SK-MEL-5 (cell line): Measurements from ENCODE around the gene EP400. TPM values are rescaled to one million over a fixed set of nuclear protein-coding genes. Genes with fewer than 3 reads are reported as not detected.
"Not testable (repeated sequence)": the region's sequence is repeated elsewhere in the genome, so short reads cannot be mapped to it uniquely, and the experiment has no call there.

Source experiments
- DNase-seq: peaks from one replicate; pipeline ENCODE4 v3.0.0-alpha.2; 2016; ENCODE audit warnings: low read depth, low spot score
- in situ Hi-C: cut with HindIII; loops from 2 replicates; pipeline ENCODE4 v1.10.0; 2016; ENCODE audit warnings: low sequenced_read_pairs, high pct_unique_total_duplicates, low pct_unique_long_range_greater_than_20kb
- total RNA-seq: library from RNA; depleted of rRNA; stranded (reverse); fragments of >200 nt; shearing (Covaris generic); gene quantifications from 2 replicates; pipeline ENCODE4 v1.2.3, GENCODE V29; 2014

EP400 gene
- total RNA-seq, 1 experiment from 2014 or later = 5.7 TPM

GRCh38 chr12:131941116-131941986 is 8.4 kb upstream of the EP400 start:
- in situ Hi-C loops = no loop called here
- no peak for DNase-seq

- no peak for DNase-seq
- in situ Hi-C loops = no loop called here
These were observed 7.8 kb upstream of the EP400 start for GRCh38 chr12:131941987-131942341.

DNA sequence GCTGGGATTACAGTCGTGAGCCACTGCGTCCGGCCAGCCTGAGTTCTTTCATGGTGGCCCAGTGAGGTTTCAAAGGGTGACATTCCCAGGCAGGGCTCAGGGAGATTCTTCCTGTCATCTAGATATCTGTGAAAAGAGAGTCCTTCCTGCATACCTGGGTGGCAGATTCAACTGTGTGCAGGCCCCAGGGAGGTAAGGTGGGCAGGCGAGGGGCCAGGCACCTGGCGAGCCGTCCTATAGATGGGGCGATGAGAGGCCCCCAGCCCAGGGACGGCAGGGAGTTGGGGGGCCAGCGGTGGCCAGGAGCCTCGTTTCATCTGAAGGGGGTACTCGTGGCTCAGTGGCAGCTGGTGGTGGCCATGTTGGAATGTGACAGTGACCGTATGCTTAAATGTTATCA is 7.1 kb upstream of the EP400 start:
- in situ Hi-C loops = no loop called here
- no peak for DNase-seq

DNA sequence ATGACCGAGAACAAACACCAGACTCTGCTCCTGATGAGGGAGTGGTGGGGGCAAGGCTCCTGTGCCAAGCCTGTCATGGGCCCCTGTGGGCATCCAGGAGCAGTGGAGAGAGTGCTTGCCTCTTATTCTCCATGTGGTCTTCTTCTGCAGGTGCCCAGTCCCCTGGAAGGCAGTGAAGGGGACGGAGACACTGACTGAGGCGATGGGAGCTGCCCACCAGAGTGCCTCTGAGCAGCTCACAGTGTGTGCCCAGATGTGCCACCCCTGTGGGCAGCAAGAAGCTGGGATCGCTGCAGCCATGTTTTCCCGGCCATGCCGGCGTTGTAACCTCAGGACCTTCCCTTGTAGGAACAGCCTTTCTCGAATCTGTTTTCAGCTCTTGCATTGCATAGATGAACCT is 6.4 kb upstream of the EP400 start:
- in situ Hi-C loops = no loop called here

DNA sequence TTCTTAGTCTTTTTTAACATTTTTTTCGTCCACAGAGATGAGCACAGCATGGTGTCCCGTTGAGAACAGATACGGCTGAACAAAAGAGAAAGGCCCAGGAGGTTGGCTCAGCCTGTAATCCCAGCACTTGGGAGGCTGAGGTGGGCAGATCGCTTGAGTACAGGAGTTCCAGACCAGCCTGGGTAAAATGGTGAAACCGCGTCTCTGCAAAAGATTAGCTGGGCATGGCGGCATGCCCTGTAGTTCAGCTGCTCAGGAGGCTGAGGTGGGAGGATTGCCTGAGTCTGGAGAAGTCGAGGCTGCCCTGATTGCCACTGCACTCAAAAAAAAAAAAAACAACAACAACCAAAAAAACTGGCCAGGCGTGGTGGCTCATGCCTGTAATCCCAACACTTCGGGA is 5.9 kb upstream of the EP400 start:
- DNase-seq = no peak
- in situ Hi-C loops = no loop called here

More for the DNA sequence above, 6.4 kb upstream of the EP400 start:
- no peak for DNase-seq

DNA sequence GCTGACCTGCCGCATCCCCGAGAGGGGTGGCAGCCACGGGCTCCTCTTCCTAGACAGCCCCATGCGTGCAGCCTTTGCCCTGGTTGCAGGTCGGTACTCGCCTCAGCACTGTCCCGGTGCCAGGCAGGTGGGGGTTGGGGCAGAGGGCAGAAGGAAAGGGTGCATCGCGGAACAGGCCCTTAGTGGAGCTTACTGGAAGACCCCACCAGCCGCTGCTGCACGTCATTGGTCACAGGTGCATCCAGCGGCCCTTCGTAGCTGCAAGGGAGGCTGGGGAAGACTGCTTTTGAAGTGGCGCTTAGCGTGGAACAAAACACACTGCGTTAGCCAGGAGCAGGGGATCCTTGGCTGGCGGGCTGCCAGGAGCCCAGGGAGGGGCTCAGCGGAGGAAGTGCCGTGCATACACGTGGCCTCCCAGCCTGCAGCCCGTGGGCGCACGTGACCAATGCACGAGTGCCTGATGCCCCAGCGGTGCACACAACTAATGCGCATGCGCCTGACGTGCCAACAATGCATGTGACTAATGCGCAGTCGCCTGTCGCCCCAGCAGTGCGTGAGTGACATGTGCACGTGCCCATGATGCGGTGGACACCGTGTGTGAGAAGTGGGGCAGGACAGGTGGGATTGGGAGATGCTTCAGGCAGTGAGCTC is 5.0 kb upstream of the EP400 start:
- DNase-seq = no peak
- in situ Hi-C loops = no loop called here

GRCh38 chr12:131946757-131947156 is 3.0 kb upstream of the EP400 start:
- no peak for DNase-seq
- in situ Hi-C loops = no loop called here

- in situ Hi-C loops = no loop called here
- DNase-seq = no peak
These were observed 2.2 kb upstream of the EP400 start for GRCh38 chr12:131947482-131948027.

DNA sequence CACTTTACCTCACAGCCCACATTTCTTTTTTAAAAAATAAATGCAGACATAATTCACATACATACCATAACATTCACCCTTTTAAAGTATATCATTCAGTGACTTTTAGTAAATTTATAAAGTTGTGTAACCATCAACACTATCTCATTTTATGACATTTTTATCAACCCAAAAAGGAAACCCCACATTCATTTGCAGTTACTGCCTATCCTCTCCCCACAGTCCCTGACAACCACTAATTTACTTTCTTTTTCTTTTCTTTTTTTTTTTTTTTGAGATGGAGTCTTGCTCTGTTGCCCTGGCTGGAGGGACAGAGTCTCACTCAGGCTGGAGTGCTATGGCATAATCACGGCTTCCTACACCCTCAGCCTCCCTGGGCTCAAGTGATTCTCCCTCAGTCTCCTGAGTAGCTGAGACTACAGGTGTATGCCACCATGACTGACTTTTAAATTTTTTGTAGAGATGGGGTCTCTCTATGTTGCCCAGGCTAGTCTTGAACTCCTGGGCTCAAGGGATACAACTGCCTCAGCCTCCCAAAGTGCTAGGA is 1.5 kb upstream of the EP400 start:
- in situ Hi-C loops = no loop called here

DNA sequence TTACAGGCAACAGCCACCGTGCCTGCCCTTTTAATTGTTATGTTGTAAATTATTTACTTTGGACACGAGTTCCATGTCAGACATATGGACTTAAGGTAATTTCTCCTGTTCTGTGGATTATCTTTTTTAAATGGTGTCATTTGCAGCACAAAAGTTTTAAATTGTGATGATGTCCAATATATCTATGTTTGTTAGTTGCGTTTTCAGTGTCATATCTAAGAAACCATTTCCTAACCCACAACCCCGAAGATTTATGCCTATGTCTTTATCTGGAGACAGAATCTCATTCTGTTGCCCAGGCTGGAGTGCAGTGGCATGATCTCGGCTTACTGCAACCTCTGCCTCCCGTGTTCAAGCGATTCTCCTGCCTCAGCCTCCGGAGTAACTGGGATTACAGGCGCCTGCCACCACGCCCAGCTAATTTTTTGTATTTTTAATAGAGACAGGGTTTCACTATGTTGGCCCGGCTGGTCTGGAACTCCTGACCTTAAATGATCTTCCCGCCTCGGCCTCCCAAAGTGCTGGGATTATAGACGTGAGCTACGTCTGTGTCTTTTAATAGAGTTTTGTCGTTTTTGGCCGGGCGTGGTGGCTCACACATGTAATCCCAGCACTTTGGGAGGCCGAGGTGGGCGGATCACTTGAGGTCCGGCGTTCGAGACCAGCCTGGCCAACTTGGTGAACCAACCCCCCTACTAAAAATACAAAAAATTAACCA is 870 bp upstream of the EP400 start:
- not testable (repeated sequence) for DNase-seq

More for the DNA sequence above, 1.5 kb upstream of the EP400 start:
- no peak for DNase-seq

GRCh38 chr12:131950182-131950913 is 606 bp downstream of the EP400 start:
- in situ Hi-C loops = no loop called here

More for the DNA sequence above, 870 bp upstream of the EP400 start:
- in situ Hi-C loops = not testable (repeated sequence)

DNA sequence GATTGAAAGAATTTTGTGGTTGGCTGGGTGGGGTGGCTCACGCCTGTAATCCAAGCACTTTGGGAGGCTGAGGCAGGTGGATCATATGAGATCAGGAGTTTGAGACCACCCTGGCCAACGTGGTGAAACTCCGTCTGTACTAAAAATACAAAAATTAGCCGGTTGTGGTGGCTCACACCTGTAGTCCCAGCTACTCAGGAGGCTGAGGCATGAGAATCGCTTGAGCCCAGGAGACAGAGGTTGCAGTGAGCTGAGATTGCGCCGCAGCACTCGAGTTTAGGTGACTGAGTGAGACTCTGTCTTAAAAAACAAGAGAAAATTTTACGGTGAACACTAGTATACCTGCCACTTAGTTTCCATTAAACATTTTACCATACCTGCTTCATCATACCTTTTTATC is 4.1 kb downstream of the EP400 start:
- DNase-seq, in situ Hi-C loops: not testable (repeated sequence)

More at GRCh38 chr12:131950182-131950913, 606 bp downstream of the EP400 start:
- no peak for DNase-seq

DNA sequence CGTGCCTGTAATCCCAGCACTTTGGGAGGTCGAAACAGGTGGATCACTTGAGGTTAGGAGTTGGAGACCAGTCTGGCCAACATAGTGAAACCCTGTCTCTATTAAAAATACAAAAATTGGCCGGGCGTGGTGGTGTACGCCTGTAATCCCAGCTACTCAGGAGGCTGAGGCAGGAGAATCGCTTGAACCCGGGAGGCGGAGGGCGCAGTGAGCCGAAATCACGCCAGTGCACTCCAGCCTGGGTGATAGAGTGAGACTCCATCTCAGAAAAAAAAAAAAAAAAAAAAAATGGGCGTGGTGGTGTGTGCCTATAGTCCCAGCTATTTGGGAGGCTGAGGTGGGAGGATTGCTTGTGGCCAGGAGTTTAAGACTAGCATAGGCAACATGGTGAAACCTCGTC is 4.7 kb downstream of the EP400 start:
- DNase-seq, in situ Hi-C loops: not testable (repeated sequence)

GRCh38 chr12:131959116-131959515 is 9.4 kb downstream of the EP400 start:
- DNase-seq = no peak
- in situ Hi-C loops = no loop called here

GRCh38 chr12:131959641-131960589 is 10.2 kb downstream of the EP400 start:
- in situ Hi-C loops = no loop called here
- DNase-seq = no peak

DNA sequence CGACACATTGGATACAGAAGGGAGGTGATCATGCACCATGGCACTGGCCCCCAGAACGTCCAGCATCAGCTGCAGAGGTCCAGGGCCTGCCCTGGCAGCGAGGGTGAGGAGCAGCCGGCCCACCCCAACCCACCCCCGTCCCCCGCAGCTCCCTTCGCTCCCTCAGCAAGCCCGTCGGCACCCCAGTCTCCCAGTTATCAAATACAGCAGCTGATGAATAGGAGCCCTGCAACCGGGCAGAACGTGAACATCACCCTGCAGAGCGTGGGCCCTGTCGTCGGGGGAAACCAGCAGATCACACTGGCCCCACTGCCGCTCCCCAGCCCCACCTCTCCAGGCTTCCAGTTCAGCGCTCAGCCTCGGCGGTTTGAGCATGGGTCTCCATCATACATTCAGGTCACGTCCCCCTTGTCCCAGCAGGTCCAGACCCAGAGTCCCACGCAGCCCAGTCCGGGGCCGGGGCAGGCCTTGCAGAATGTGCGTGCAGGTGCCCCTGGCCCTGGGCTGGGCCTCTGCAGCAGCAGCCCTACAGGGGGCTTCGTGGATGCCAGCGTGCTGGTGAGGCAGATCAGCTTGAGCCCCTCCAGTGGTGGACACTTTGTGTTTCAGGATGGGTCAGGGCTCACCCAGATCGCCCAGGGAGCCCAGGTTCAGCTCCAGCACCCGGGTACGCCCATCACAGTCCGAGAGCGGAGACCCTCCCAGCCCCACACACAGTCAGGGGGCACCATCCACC is 11.0 kb downstream of the EP400 start:
- in situ Hi-C loops, DNase-seq: not testable (repeated sequence)
